Naive B cell (primary cell): ENCODE data around the gene CAPZA2. TPM values are rescaled to one million over a fixed set of nuclear protein-coding genes. Genes with fewer than 3 reads are reported as not detected.
"Not testable (repeated sequence)": the region's sequence is repeated elsewhere in the genome, so short reads cannot be mapped to it uniquely, and the experiment has no call there.

Experiments
- ATAC-seq, 2 donors: fragments of 150-1000 bp; cut with Tn5 transposase; 2 replicates each; pipeline ENCODE4 v1.10.0; 2021; ENCODE audit warnings: low read depth in 2 of 2, mild to moderate bottlenecking in 2 of 2, moderate library complexity in 2 of 2
- DNase-seq: peaks from one replicate; pipeline ENCODE4 v3.0.0; 2022
- H3K27ac Mint-ChIP-seq, 6 donors: one replicate each; pipeline ENCODE4 v1.8.0; 2020 to 2022; ENCODE audit warnings: mild to moderate bottlenecking in 6 of 6, mixed read lengths in 6 of 6, moderate library complexity in 5 of 6, inconsistent platforms in 2 of 6
- H3K27me3 Mint-ChIP-seq, 3 donors: one replicate each; pipeline ENCODE4 v1.8.0; 2021 to 2022; ENCODE audit warnings: mixed read lengths in 3 of 3, mild to moderate bottlenecking in 1 of 3
- H3K36me3 Mint-ChIP-seq, 2 donors: one replicate each; pipeline ENCODE4 v1.8.0; 2020 to 2022; ENCODE audit warnings: mixed read lengths in 2 of 2, inconsistent platforms in 1 of 2, mild to moderate bottlenecking in 1 of 2
- H3K4me1 Mint-ChIP-seq, 3 donors: one replicate each; pipeline ENCODE4 v1.8.0; 2020 to 2022; ENCODE audit warnings: mixed read lengths in 3 of 3, inconsistent platforms in 1 of 3, mild to moderate bottlenecking in 1 of 3, moderate library complexity in 1 of 3
- H3K4me3 Mint-ChIP-seq, 8 donors: one replicate each; pipeline ENCODE4 v1.8.0; 2020 to 2022; ENCODE audit warnings: mild to moderate bottlenecking in 8 of 8, mixed read lengths in 8 of 8, moderate library complexity in 8 of 8, inconsistent platforms in 2 of 8
- H3K9me3 Mint-ChIP-seq, 7 donors: one replicate each; pipeline ENCODE4 v1.8.0; 2020 to 2022; ENCODE audit warnings: mixed read lengths in 7 of 7, mild to moderate bottlenecking in 5 of 7, inconsistent platforms in 2 of 7, moderate library complexity in 1 of 7
- polyA plus RNA-seq, 6 donors: library from polyadenylated mRNA; unstranded; fragments of 300-500 nt; fragmentation: Illumina TruSeq; gene quantifications; one replicate each; pipeline ENCODE4 v1.2.3, GENCODE V29; 2021; ENCODE audit warnings: low read depth in 6 of 6

Gene CAPZA2
- polyA plus RNA-seq, 6 donors from 2014 or later = 208 to 366 (median 227) TPM

DNA sequence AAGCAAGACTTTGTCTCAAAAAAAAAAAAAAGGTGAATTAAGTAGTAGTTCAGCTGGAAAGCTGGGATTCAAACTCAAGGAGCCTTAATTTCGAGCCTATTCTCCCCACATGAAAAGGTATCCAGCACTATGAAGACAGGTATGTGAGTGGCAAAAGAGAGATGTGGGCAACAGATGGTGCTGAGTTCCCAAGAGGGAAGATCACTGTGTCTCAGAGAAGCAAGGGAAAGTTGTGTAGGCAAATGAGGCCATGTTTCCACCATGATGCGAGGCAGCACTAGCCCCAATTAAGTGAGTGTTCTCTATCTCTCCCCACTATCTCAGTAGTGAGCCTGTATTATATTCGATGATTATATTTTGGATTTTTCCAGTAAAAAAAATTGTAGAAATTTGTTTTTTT, 71.1 kb downstream of the CAPZA2 start:
- Mint-ChIP-seq H3K27me3 (peaks cover 10 to 39% (median 24%) of the 10 kb centered on the region in 3 donors), H3K4me1 (peaks cover 3 to 9% (median 5%) of the 10 kb centered on the region in 3 donors)
- ATAC-seq = no peak

GRCh38 chr7:116934580-116934979, 72.2 kb downstream of the CAPZA2 start:
- H3K4me3 Mint-ChIP-seq = no peak overlapping the region
- DNase-seq (no peak), ATAC-seq (no peak)
- H3K27me3 Mint-ChIP-seq = peaks cover 13 to 42% (median 24%) of the 10 kb centered on the region in 3 donors
- no peaks in the 10 kb centered on the region for H3K36me3 Mint-ChIP-seq
- no peaks in the 10 kb centered on the region for H3K9me3 Mint-ChIP-seq
- H3K27ac Mint-ChIP-seq = no peak overlapping the region
- peaks cover 3 to 9% (median 5%) of the 10 kb centered on the region in 3 donors for H3K4me1 Mint-ChIP-seq

More for the DNA sequence above, 71.1 kb downstream of the CAPZA2 start:
- Mint-ChIP-seq H3K27ac (no peak overlapping the region), H3K4me3 (no peak overlapping the region), H3K9me3 (no peaks in the 10 kb centered on the region), H3K36me3 (no peaks in the 10 kb centered on the region)
- DNase-seq = no peak

DNA sequence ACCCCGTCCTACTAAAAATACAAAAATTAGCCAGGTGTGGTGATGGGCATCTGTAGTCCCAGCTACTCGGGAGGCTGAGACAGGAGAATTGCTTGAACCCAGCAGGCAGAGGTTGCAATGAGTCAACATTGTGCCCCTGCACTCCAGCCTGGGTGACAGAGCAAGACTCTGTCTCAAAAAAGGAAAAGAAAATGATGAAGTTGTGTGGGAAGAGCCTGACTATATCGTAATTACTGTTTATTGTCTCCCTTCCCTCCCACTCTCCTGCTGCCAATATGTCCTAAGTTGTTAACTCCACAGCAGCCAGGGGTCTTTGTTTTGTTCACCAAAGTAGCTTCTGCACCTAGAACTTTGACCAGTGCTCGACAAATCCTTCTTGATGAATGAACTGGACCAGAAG, 74.5 kb downstream of the CAPZA2 start:
- not testable (repeated sequence) for H3K36me3 Mint-ChIP-seq, ATAC-seq, DNase-seq, H3K4me3 Mint-ChIP-seq, H3K4me1 Mint-ChIP-seq, H3K27ac Mint-ChIP-seq, H3K9me3 Mint-ChIP-seq
- peaks cover 9 to 29% (median 14%) of the 10 kb centered on the region in 3 donors for H3K27me3 Mint-ChIP-seq

DNA sequence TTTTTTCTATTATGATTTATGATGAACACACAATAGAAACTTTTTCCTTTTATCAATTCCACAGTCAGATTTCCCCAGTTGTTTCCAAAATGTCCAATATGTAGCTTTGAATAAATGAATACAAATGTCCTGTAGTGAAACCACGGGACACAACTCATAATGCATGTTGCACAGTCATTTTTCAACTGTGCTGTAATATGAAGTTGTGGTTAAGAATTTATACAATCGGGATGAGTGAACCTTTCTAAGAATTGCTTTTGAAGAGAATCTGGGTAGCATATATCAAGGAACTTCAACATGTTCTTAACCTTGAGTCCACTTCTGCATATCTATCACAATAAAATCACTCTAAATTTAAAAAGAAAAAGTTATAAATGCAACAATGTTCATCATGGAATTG, 76.3 kb downstream of the CAPZA2 start:
- Mint-ChIP-seq H3K27ac (no peak overlapping the region), H3K4me3 (no peak overlapping the region), H3K27me3 (peaks cover 9 to 29% (median 14%) of the 10 kb centered on the region in 3 donors), H3K4me1 (no peaks in the 10 kb centered on the region), H3K36me3 (no peaks in the 10 kb centered on the region), H3K9me3 (no peaks in the 10 kb centered on the region)
- ATAC-seq (no peak), DNase-seq (no peak)

GRCh38 chr7:116940689-116941370, 78.4 kb downstream of the CAPZA2 start:
- no peak for ATAC-seq
- no peak overlapping the region for H3K27ac Mint-ChIP-seq
- no peak overlapping the region for H3K4me3 Mint-ChIP-seq
- H3K9me3 Mint-ChIP-seq = no peaks in the 10 kb centered on the region
- H3K27me3 Mint-ChIP-seq = peaks cover 9 to 16% (median 10%) of the 10 kb centered on the region in 3 donors
- no peaks in the 10 kb centered on the region for H3K4me1 Mint-ChIP-seq
- DNase-seq = no peak
- no peaks in the 10 kb centered on the region for H3K36me3 Mint-ChIP-seq

DNA sequence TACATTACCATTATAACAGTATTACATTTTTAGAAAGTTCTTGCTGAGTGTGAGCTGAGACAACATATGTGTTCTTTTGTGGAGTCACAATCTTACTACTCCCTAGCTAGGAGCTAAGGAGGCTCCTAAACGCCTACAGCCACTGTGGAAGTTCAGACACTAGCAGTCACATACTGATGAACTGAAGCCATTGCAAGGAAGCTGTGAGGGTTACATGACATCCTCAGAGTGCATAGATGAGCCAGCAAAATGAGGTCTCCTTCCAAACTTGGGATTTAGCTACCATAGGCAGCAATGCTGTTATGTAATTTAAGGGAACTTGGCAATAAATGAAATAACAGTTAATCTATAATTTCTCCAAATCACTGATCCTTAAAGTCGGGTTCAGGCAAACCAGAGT, 80.1 kb downstream of the CAPZA2 start:
- Mint-ChIP-seq H3K4me1 (no peaks in the 10 kb centered on the region), H3K27me3 (peaks cover 0 to 10% (median 7%) of the 10 kb centered on the region in 3 donors), H3K36me3 (no peaks in the 10 kb centered on the region), H3K4me3 (no peak overlapping the region), H3K27ac (no peak overlapping the region), H3K9me3 (no peaks in the 10 kb centered on the region)
- DNase-seq (no peak), ATAC-seq (no peak)

DNA sequence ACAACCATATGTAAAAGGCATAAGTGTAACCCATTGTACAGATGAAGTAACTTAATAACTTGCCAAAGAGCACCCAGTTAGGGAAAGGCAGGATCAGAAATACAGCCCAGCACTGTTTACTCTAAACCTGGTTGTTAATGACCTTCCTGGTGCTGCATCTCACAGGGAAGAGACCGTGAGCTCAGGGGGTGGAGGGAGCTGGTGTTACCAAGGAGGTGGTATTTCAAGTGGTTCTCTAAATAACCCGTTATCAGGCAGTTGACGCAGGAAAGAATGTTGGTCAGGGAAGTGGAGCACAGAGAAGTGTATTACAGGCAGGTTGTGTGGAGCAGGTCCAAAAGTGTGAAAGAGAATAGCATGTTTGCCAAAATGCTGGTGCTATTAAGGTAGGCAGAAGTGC, 86.5 kb downstream of the CAPZA2 start:
- ATAC-seq = no peak
- Mint-ChIP-seq H3K9me3 (no peaks in the 10 kb centered on the region), H3K36me3 (peaks cover 0 to 9% of the 10 kb centered on the region in 2 donors), H3K27ac (peak overlapping the region in 1 of 6 donors; percentile 33), H3K4me1 (peaks cover 0 to 4% (median 0%) of the 10 kb centered on the region in 3 donors), H3K4me3 (peak overlapping the region in 1 of 8 donors; percentile 34), H3K27me3 (peaks cover 18 to 25% (median 25%) of the 10 kb centered on the region in 3 donors)
- DNase-seq = no peak

- ATAC-seq = no peak
- Mint-ChIP-seq H3K9me3 (no peaks in the 10 kb centered on the region), H3K27ac (no peak overlapping the region), H3K4me3 (no peak overlapping the region), H3K27me3 (peaks cover 25 to 36% (median 29%) of the 10 kb centered on the region in 3 donors), H3K36me3 (peaks cover 0 to 9% of the 10 kb centered on the region in 2 donors), H3K4me1 (peaks cover 4 to 14% (median 6%) of the 10 kb centered on the region in 3 donors)
- DNase-seq = no peak
These were observed 87.8 kb downstream of the CAPZA2 start for GRCh38 chr7:116949941-116950801.

GRCh38 chr7:116950889-116951351, 88.5 kb downstream of the CAPZA2 start:
- peaks cover 25 to 37% (median 33%) of the 10 kb centered on the region in 3 donors for H3K27me3 Mint-ChIP-seq
- H3K4me3 Mint-ChIP-seq = peak overlapping the region in 1 of 8 donors; percentile 78
- no peak overlapping the region for H3K27ac Mint-ChIP-seq
- peaks cover 4 to 15% (median 6%) of the 10 kb centered on the region in 3 donors for H3K4me1 Mint-ChIP-seq
- DNase-seq (no peak), ATAC-seq (no peak)
- H3K9me3 Mint-ChIP-seq = no peaks in the 10 kb centered on the region
- H3K36me3 Mint-ChIP-seq = peaks cover 0 to 9% of the 10 kb centered on the region in 2 donors

- no peak overlapping the region for H3K27ac Mint-ChIP-seq
- ATAC-seq (no peak), DNase-seq (no peak)
- peaks cover 0 to 9% of the 10 kb centered on the region in 2 donors for H3K36me3 Mint-ChIP-seq
- H3K4me1 Mint-ChIP-seq = peaks cover 4 to 15% (median 6%) of the 10 kb centered on the region in 3 donors
- H3K9me3 Mint-ChIP-seq = no peaks in the 10 kb centered on the region
- H3K4me3 Mint-ChIP-seq = peak overlapping the region in 3 of 8 donors; percentile 25 to 84 (median 78)
- H3K27me3 Mint-ChIP-seq = peaks cover 25 to 40% (median 36%) of the 10 kb centered on the region in 3 donors
These were observed 89.2 kb downstream of the CAPZA2 start for GRCh38 chr7:116951366-116952292.

DNA sequence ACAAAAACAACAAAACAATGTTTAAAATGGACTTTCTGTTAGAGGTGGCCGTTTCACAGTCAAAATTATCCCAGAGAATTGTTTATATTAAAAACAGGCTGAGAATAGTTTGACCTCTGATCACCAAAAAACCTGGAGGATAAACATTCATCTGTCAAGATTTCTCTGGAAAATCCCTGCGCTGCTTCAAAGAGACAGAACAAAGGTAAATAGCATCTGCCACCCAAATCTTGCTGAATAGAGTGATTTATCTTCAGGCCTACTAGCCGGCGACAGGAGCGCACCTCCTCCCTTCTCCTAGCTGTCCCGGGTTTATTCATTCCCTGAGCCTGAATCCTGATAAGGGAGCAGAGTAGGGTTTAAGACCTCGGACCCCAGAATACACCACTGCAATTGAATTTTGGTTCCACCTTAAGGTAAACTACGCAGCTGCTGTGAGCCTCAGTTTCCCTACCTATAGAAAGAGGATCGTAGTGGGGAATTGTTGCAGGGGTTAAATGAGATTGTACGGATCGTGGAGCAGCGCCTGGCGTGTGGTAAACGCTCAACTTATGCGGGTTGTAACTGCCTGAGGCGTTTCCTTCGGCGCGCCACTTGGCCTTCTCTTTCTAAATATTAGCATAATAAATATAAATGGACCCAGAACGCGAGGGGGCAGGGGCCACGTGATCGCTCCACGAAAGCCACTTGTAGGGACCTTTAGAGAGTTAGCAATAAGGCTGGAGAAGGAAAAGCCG, 90.4 kb downstream of the CAPZA2 start:
- H3K27me3 Mint-ChIP-seq = peaks cover 25 to 43% (median 33%) of the 10 kb centered on the region in 3 donors
- no peaks in the 10 kb centered on the region for H3K9me3 Mint-ChIP-seq
- H3K27ac Mint-ChIP-seq = peak overlapping the region in 3 of 6 donors; percentile 24 to 68 (median 49)
- no peak for DNase-seq
- H3K4me1 Mint-ChIP-seq = peaks cover 4 to 15% (median 6%) of the 10 kb centered on the region in 3 donors
- peaks cover 0 to 9% of the 10 kb centered on the region in 2 donors for H3K36me3 Mint-ChIP-seq
- ATAC-seq = peak in 1 of 2 donors; percentile 17
- peak overlapping the region; percentile 73 to 89 (median 81) for H3K4me3 Mint-ChIP-seq

GRCh38 chr7:116953372-116953905, 91.1 kb downstream of the CAPZA2 start, which contains the start of gene ST7:
ST7 (plus strand) TSS chr7:116953501; CDS start chr7:116953541, 40 bp downstream.
- Mint-ChIP-seq H3K4me1 (peaks cover 4 to 15% (median 6%) of the 10 kb centered on the region in 3 donors), H3K27me3 (peaks cover 25 to 40% (median 33%) of the 10 kb centered on the region in 3 donors), H3K4me3 (peak within 1 kb of the TSS; percentile 84 to 96 (median 92)), H3K9me3 (no peaks in the 10 kb centered on the region), H3K27ac (peak within 1 kb of the TSS in 4 of 6 donors; percentile 47 to 90 (median 71)), H3K36me3 (peaks cover 0 to 9% of the 10 kb centered on the region in 2 donors)
- ATAC-seq (peak; percentile 77 to 78), DNase-seq (peak; percentile 39)
